Choroid plexus epithelial cell (primary cell): ENCODE measurements around the gene HOXB7.

Experiments
- DNase-seq: peaks from one replicate; pipeline ENCODE4 v3.0.0-alpha.2; 2010; ENCODE audit warnings: low read depth
- H3K4me3 ChIP-seq: 2 replicates; pipeline ENCODE4 v1.5.1; 2011; ENCODE audit warnings: low read depth, mild to moderate bottlenecking, control low read depth, low read length, moderate library complexity
- CTCF ChIP-seq: conservative IDR thresholded peaks from 2 replicates; pipeline ENCODE4 v1.5.1; 2011; ENCODE audit warnings: low read depth, mild to moderate bottlenecking, control low read depth, inconsistent platforms, low read length, moderate library complexity

The HOXB7 gene

GRCh38 chr17:48590607-48591161, 20.1 kb downstream of the HOXB7 start:
- H3K4me3 ChIP-seq: no peak overlapping the region
- no peak for DNase-seq
- TF ChIP-seq CTCF: no peak

DNA sequence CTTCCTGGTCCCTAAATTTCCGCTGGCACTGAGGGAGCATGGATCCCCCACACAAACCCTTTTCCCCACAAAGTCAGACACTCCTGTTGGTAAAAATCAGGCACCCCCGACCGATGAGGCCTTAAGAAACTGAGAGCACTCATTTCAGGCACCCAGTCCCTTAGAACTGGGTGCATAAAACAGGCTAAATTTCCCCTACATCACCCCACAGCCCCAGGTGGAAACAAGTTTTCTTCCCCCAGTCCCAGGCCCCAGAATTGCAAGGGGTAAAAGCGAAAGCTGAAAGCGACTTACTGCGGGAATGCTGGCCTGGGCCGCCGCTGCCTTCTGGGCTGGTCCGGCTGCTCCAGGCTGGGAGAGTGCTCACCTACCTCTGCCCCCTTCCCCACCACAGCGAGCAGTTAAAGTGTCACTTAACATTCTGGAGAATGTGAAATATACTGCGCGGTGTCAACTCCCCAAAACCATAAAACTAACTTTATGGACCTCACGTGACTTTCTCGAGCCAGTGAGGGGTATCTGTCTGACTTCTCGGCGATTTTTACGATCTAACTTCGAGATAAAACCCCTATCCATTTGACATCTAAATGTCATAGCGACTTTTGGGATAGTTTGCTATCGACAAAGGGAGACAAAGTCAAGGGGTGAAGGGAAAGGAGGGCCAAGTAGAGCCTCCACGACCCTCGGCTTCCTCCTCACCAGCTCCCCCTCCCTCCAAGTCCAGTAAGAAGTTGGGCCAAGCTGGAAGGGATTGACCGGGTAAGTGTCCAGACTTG, 20.8 kb downstream of the HOXB7 start, which contains the start of gene HOXB3:
HOXB3 (minus strand) TSS at position 411 of the 776 bp plus-strand sequence. CDS start 37,767 bp downstream, outside the sequence.
- DNase-seq: no peak
- H3K4me3 ChIP-seq: no peak within 1 kb of the TSS
- no peak for TF ChIP-seq CTCF

DNA sequence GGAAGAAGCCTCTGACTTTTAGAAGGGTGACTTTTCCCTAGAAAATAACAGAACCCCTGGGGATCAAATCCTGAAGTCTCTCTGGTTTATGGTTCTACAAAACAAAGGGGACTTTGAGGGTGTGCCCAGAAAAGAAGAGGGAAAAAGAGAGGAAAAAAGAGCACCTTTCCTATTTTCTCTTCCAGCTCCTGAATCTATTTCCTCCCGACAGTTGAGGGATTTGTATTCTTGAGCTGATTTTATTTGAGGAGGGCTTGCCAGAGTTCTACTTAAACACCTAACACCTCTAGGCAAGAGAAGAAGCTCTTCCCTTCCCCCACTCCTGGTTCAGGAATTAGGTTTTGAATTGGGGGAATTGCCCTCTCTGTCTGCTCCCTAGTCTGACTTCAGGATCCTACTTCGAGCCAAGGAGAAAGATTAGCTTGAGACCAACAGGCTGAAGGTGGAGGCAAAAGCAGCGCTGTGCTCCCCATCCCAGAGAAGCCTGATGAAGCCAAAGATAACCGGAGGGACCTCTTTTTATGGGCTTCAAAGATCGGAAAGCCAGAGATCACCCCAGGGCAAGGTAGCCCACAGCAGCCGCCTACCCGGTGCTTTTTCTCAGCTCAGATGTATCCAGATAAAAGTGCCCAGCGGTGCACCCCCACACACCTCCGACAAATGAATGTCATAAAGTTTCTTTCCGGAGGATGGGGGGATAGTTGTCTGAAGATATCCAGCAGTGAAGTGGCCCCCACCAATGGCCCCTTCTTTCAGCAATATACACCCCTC, 21.6 kb downstream of the HOXB7 start:
- H3K4me3 ChIP-seq: no peak overlapping the region
- DNase-seq: no peak
- no peak for TF ChIP-seq CTCF

DNA sequence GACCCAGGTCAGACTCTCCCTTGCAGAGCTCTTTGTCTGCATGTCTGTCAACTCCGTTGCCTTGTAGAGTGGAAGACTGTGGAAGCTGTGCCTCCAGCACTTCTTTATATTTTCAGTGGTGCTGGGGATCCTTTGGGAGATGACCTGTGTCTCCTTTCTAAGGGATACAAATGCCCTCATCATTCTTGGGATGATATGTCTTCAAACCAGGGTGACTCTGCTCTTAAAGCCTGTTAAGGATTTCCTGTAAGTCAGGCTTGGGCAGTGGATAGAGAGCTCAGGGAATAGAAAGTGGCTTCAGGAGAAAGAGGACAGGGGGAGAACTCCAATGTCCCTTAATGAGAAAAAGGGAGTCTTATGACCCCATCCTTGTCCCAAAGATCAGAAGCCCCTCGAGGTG, 22.3 kb downstream of the HOXB7 start:
- TF ChIP-seq CTCF: no peak
- no peak overlapping the region for H3K4me3 ChIP-seq
- DNase-seq: no peak

DNA sequence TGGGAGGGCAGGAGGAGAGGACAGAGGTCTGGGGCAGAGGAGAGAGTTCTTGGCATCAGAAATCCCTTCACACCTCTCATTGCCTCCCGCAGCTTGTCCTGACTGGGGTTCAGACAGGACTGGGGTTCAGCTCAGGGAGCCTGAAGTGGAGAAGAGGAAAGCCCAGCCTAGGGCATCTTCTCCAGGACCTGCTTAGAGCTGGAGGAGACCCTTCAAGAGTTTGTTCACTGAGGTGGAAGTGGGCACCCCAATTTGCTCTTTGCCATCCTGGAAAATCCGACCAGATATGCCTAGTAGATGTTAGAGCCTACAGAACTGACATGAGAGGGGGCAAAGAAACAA, 22.8 kb downstream of the HOXB7 start:
- no peak overlapping the region for H3K4me3 ChIP-seq
- no peak for DNase-seq
- no peak for TF ChIP-seq CTCF

GRCh38 chr17:48587276-48588073, 23.3 kb downstream of the HOXB7 start:
- H3K4me3 ChIP-seq: no peak overlapping the region
- no peak for TF ChIP-seq CTCF
- no peak for DNase-seq
